ENCODE data around the gene SMTNL2.
"Not testable (repeated sequence)": the region's sequence is repeated elsewhere in the genome, so short reads cannot be mapped to it uniquely, and the experiment has no call there.

The SMTNL2 gene

DNA sequence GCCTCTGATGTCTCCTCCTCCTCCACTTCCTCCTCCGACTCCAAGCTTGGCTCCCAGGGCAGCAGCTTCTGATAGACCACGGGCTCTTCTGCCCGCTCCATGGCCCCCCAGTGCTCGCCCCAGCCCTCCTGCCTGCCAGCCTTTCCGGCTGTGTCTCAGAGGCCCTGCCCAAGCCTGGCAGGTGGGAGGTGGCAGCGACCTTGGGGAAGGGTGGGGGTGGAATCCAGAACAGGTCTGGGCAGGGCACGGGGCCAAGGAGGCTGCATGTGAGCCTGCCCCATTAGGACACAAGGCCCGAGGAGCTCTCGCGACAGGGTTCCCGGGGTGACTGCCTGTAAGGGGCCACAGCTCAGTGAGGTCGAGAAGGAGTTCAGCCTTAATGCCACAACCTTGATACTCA is 23.9 kb upstream of the SMTNL2 start, which contains the start of gene GGT6:
Gene GGT6, minus strand, starts transcription at position 157 of the 400 bp plus-strand sequence. Its CDS starts 56 bp downstream, at position 101.
- DNase-seq (ENCODE audit: low spot score): no peak

DNA sequence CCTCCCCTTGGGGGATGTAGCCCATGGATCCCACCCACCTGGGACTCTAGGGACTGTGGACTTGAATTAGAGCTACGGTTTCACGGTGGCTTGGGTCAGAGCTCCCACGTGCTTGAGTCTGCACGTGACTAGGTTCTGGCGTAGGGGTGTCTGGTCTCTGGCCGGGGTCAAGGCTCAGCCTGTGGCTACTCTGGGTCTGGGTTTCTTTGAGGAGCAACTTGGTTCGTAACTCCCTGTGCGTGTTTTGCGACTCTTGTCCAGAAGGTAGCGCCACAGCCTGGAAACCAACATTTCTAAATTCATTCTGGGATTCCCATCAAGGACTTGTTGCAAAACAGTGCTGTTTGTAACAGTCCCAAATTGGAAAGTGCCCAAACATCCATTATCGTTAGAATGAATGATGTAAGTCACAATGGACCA is 23.5 kb upstream of the SMTNL2 start:
- DNase-seq (ENCODE audit: low spot score): no peak

DNA sequence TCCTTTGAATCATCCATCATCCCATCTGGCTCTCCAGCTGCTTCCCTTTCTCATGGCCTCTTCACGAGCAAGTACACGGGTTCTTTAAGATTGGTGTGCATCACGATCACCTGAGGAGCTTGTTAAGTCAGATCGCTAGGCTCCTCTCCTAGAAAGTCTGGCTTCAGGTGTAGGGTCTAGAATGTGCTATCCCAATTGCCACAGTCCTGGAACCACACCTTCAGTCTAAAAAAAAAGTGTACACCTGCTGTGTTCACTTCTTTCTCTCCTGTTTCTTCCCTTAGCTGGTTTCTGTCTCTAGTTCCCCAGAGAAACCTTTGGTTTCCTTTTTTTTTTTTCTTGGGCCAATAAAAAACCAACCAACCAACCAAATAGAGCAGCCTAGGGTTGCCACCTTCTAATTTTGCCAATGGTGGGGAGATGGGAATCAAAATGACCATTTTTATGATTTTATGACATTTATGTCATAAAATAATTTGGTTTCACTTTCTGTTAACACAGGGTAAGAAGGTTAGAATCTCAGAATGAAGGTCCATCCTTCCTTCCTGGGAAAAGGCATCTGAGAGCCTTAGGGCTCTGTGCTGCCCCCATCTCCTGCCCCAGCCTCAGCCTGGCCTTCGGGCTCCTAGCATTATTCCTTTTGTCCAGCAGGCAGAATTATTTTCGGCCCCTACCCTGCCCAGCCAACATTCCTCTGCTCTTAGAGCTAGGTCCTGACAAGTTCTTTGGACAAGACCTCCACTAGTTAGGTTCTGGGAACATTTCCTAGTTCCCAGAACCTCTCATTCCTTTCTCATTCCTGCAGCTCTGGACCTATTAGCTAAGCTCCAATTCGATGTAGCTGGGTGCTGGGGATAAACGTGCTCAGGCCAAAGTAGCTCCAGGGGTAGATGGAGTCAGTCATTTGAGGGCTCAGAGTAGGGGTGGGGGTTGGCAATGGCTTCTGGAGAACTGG is 22.0 kb upstream of the SMTNL2 start:
- DNase-seq (ENCODE audit: low spot score): no peak

DNA sequence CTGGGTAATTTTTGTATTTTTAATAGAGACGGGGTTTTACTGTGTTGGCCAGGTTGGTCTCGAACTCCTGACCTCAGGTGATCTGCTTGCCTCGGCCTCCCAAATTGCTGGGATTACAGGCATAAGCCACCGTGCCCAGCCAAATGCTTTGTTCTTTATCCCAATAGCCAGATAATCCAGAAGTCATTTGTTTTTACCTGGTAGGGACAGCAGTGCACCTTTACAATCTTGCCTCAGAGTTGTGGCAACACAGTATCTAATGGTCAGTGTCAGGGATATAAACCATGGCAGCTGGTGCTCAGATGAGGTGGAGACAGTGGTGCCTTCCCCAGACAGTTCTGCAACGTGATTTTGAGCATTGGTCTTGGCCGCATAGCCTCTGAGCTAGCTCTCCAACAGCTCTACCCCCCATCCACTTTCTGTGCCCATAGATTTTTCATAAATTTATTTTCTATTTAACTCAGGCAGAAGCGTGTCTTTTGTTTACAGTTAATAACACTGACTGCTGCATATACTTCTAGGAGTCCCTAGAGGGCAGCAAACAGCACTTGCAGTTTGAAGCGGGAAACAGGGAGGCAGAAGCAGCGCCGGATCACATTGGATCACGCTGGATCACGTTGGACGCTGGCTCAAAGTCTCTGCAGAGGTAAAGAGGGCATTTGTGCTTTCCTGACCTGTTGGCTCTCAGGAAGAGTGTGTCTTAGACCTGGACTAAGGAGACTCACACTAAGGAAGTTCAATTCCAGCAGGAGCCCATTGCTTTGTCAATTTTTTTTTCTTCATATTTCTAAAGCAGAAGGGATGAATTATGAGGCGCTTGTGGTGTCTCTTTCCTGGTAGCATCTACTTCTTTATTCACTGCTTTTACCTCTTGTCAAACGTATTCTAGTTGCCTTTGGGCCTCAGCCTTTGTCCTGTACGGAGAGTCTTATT is 18.9 kb upstream of the SMTNL2 start:
- peak; percentile 91 for DNase-seq (ENCODE audit: low spot score)

DNA sequence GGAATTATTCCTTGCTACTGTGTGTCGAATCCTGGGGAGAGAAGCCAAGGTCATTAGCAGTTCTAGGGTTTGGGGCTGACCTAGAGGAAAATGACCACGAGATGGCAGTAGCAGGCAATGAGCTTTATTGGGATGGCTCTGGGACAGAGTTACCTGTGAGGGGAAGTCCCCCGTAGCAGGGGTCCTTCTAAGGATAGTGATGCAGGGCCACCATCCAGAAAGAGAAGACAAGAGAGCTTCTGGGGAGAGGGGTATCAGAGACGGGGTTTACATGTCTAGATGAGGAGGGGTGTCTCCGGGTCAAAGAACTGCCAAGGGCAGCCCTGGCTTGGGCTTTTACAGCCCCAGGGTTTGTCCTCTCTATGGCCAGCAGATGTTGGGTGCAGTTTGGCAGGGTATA is 17.5 kb upstream of the SMTNL2 start:
- DNase-seq (ENCODE audit: low spot score): peak; percentile 71

DNA sequence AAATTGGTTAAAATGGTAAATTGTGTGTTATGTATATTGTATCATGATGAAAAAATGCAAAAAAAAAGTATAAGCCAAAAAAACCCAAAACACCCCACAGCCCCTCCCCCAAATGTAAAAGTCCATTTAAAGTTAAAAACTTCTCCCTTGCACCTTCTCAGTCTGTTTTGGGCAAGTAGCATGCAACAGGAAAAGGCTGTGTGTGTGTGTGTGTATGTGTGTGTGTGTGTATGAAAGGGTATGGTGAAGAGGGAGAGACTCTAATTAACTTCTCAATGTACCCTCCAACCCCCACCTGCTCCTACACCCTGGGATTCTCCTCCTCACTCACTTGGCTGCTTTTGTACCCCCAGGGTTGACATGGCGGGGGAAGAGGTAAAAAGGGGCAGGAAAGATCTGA is 14.7 kb upstream of the SMTNL2 start:
- no peak for DNase-seq (ENCODE audit: low spot score)

DNA sequence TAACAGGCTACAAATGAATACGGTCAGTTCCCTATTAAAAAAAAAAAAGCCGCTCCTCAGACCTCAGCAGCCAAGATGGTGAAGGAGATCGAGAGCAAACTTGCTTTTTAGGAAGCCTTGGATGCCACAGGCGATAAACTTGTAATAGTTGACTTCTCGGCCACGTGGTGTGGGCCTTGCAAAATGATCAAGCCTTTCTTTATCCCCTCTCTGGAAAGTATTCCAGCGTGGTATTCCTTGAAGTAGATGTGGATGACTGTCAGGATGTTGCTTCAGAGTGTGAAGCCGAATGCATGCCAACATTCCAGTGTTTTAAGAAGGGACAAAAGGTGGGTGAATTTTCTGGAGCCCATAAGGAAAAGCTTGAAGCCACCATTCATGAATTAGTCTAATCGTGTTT is 12.2 kb upstream of the SMTNL2 start:
- DNase-seq (ENCODE audit: low spot score): no peak

DNA sequence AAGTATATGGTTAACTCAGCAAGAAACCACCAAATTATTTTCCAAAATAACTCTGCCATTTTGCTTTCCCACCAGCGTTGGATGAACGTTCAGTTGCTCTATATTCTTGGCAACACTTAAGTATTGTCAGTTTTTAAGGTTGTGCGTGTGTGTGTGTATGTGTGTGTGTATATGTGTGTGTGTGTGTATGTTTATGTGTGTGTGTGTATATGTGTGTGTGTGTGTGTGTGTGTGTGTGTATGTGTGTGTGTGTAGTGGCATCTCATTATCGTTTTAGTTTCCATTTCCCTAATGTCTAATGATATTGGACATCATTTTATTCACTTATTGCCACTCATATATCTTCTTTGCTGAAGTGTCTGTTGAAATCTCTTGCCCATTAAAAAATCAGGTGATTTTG is 11.2 kb upstream of the SMTNL2 start:
- DNase-seq (ENCODE audit: low spot score): no peak

DNA sequence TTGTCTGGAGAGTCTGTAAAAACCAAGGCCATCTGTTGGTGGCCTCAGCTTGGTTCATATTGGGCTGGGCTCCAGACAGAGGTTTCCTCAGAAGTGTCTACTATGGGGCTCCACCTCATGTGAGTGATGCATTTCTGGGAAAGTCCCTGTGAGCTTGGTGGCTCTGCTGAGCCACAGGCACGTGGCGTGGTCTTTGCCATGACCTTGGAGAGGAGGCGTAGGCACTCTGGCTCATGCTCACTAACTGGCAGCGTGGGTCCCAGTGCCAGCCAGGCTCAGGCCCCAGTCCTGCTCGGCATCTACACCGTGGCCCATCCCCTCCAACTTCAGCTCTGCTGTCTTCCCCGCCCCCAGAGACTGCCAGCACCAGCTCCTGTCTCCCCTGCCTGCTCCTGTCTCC is 10.7 kb upstream of the SMTNL2 start:
- no peak for DNase-seq (ENCODE audit: low spot score)

DNA sequence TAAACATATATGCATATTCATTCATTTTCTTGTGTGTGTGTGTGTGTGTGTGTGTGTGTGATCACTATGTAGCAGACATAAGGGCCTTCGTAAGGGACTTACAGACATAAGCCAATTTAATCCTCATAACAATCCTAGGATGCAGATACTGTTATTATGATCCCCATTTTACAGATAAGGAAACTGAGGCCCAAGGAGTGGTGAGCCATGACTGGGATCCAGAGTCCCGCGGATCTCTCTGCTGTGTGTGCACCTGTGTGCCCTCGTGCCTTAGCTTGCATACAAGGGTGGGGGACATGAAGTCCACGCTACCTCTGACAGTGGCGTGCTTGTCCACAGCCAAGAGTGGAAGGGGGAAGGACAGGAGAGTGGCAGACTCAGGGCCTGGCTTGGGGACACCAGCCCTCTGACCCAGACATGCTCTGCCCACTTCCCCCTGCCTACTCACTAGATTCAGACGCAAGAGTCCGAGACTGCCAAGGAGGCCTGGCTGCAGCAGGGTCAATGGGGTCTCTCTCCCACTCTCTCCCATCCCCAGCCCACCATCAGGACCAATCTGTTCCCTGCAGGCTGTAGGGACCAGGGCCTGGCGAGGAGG is 9.8 kb upstream of the SMTNL2 start:
- no peak for DNase-seq (ENCODE audit: low spot score)

DNA sequence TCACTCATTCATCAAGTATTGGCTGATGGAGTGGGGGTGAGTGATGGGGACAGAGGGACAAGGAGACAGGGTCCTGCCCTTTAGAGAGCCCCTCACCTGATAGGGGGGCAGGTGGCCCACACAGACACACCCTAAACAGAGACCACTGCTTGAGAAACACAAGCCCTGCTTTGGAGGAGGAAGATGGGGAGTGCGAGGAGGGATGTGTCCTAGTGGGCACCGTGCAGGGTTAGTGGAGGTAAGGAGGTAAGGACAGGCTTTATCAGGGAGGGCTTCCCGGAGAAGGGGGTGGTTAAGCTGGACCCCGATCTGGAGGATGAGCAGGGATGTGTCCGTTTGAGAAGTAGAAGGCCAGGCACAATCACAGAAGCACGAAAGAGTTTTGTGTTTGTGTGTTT is 8.2 kb upstream of the SMTNL2 start:
- no peak for DNase-seq (ENCODE audit: low spot score)

DNA sequence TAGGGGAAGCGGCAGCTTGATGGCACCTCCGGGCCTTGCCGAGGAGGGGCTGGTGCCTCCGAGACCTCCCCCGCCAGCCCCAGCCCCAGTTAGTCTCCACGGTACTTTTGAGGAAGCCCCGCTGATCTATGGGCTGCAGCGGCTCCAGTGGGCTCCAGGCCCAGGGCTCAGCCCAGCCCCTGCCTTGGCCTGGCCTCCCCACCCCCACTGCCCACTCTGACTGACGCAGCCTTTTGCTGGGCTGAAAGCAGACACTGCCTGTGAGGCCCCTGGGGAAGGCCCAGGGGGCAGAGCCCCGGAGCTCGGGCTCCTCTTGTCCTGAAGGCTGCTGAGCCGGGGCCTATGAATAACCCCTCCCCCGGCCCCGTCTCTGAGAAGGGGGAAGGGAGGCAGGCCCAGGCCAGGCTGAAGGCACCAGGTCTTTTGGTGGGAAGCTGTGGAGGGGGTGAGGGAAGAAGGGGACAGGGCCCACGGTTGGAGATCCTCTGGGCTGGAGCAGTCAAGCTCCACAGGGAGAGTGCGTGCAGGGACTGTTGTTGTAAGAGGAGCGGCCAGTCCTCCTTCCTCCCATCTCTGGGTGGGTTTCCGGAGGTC is 7.5 kb upstream of the SMTNL2 start:
- no peak for DNase-seq (ENCODE audit: low spot score)

DNA sequence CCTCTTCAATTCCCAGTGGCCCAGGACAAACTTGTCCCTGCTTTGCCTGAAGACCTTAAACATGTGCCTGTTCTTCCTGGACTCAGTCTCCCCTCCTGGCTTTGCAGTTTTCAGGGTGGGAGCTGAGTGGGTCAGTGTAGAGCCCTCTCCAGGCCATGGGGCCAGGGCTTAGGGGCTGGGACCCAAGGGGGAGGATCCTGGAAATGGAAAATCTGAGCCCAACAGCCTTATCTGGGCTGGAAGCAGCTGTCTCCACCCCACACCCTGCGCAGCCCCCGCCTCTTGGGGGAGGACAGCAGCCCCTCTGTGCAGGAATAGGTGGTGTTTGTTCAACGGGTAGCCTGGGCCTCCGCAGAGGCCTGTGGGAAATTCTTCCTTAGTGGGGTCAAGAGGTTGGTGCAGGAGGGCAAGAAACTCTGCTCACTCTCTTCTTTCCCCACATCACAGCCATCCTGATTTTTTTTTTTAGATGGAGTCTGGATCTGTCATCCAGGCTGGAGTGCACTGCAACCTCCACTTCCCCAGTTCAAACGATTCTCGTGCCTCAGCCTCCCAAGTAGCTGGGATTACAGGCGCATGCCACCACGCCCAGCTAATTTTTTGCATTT is 6.8 kb upstream of the SMTNL2 start:
- no peak for DNase-seq (ENCODE audit: low spot score)

DNA sequence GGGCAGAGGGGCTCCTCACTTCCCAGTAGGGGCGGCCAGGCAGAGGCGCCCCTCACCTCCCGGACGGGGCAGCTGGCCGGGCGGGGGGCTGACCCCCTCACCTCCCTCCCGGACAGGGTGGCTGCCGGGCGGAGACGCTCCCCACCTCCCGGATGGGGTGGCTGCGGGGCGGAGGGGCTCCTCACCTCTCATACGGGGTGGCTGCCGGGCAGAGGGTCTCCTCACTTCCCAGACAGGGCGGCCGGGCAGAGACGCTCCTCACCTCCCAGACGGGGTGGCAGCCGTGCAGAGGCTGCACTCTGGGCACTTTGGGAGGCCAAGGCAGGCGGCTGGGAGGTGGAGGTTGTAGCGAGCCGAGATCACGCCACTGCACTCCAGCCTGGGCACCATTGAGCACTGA is 6.0 kb upstream of the SMTNL2 start:
- not testable (repeated sequence) for DNase-seq (ENCODE audit: low spot score)

DNA sequence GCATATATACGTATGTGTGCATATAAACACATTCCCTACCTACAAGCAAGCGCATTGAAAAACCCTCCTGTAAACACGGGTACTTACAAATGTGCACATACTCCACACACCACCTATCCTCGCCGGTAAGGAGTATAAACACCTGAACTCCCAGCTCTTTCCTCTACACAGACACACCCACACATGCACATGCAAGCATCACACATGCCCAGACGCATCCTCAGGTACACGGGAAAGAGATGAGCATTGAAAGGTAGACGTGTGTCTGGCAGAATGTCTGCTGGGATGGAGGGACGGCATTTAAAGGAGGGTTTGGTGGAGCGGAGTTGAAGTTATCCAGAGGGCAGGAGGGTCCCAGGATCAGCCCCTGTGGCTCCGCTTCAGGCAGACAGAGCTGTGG is 4.7 kb upstream of the SMTNL2 start:
- DNase-seq (ENCODE audit: low spot score): no peak

DNA sequence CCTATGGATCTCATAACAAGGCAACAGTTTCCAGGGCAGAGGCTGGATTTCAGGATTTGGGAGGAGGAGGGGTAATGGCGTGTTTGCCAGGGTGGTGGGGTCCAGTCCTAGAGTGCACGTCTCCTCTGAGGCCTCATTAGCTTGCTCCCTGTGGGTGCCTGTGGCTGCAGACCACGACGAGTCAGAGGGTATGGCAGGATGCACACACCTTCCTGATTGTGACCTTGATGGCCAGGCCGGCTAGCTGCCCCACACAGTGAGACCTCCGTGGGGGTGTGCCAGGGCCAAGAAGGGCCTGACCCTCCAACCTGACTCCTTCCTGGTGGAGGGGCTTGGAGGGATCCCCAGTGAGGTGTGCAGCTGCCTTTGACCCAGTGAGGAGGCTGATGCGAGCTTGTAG is 4.0 kb upstream of the SMTNL2 start:
- no peak for DNase-seq (ENCODE audit: low spot score)

DNA sequence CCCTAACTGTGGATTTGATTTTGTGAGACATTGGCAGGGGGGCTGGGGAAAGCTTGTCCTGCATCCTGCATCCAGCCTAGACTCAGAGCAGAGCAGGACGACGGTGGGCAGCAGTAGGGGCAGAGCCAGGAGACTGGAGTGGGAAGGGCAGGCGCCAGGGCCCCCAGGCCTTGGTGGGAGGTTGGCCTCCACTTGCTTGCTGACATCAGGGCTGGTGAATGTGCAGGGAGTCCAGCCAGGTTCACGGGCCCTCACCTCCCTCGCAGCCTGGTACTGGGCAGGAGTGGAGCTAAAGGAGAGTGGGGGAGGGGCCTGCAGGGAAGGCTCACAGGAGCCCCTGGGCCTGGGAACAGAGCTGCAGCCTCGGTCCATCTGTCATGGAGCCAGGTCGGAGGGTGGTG is 2.2 kb upstream of the SMTNL2 start:
- no peak for DNase-seq (ENCODE audit: low spot score)

DNA sequence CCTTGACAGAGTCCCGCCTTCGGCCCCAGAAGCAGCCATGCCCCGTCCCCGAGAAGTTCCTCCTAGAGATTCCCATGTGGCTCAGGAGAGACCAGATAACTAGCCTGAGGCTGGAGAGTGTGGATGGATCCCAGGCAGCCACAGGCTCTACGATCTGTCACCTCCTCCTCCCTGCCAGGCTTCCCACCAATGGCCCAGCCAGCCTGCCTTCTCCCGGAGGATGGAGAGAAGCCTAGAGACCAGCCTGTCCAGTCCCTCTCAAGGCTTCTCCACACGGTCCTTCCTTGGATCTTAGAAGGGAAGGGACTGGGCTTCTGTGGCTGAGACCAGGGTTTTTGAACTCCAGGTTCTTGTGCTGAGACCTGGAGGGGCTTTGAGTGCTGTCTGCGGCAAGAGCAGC is 1.6 kb upstream of the SMTNL2 start:
- DNase-seq (ENCODE audit: low spot score): no peak

DNA sequence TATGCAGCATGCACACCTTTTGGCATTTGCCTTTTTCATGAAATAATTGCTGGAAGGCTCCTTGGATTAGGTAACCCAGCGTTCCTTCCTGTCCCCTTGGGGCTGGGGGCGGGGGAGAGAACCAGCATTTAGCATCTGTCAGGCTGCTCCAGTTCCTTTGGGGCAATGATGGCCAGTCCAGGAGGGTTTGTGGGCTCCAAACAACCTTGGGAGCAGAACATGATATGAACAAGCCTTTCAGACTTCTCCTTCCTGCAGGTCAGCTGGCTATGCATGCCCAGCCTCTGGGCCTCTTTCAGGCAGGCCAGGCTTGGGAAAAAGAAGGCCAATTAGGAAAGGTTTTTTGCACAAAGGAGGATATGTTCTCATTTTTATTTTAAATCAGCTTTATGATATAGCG is 1.1 kb upstream of the SMTNL2 start:
- no peak for DNase-seq (ENCODE audit: low spot score)

DNA sequence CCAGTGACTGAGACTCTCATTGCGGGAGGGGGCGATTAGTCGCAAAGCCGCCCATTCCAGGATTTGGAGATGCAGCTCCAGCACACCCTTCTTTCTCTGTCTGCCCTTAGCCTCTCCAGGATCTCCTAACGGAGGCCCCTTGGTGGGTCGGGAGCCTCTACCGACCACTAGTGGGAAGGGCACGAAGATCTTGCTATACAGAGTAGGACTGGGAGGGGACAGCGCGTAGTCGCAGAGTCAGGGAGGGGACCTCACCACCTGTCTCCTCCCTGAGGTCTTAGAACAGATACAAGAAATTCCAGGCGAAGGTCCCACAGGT is 588 bp upstream of the SMTNL2 start:
- no peak for DNase-seq (ENCODE audit: low spot score)

DNA sequence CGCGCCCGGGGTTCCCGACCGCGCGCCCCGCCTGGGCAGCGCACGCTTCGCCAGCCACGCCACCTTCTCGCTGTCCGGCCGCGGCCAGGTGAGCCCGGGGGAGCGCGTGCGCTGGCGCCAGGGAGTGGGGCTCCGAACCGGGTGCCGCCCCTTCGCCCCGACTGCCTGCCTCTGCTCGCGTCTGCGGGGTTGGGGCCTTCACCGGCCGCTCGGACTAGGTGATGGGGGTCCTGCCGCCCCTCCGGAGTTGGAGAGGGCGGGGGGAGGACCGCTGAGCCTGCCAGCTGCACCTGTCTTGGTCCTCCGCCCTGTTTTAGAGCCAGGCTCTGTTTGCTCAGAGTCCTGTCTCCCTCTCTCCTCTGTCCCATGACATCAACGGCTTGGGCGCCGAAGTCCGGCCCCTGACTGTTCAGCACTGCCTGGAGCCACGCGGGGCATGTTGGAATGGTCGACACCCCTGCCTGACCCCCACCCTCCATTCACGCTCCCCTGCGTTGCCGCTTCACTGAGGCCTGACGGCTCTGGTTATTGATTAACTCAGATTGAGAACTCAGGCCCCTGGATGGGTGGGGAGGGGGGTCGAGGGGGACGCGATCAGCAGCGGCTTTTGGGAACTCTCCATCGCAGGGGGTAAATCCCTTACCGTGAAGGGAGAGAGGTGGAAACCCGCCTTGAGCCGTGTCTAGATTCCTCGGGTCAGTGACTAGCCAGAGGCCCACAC is 748 bp downstream of the SMTNL2 start:
- DNase-seq (ENCODE audit: low spot score): no peak
